Endodermal cell (in vitro differentiated cells): ENCODE results near the gene SOX8. TPM values are rescaled to one million over a fixed set of nuclear protein-coding genes. Genes with fewer than 3 reads are reported as not detected.

Experiments used
- DNase-seq: peaks from one replicate; pipeline ENCODE4 v3.0.0-alpha.2; 2017
- H3K27ac ChIP-seq: 2 replicates; pipeline ENCODE4 v1.5.1; 2013; ENCODE audit warnings: mild to moderate bottlenecking, low read depth, low read length, moderate library complexity
- H3K27me3 ChIP-seq: 2 replicates; pipeline ENCODE4 v1.6.1; 2013; ENCODE audit warnings: mild to moderate bottlenecking, low read length, moderate library complexity; ENCODE audit not compliant: insufficient read depth, control insufficient read depth, poor library complexity, severe bottlenecking
- H3K36me3 ChIP-seq: 2 replicates; pipeline ENCODE4 v1.7.0; 2013; ENCODE audit warnings: mild to moderate bottlenecking, low read length, moderate library complexity; ENCODE audit not compliant: control insufficient read depth, insufficient read depth
- H3K4me1 ChIP-seq: one replicate; pipeline ENCODE4 v1.7.0; 2013; ENCODE audit warnings: low read length; ENCODE audit not compliant: control insufficient read depth, insufficient read depth
- H3K4me3 ChIP-seq: 2 replicates; pipeline ENCODE4 v1.5.1; 2013; ENCODE audit warnings: mild to moderate bottlenecking, low read length, moderate library complexity
- H3K9ac ChIP-seq: 2 replicates; pipeline ENCODE4 v1.6.1; 2013; ENCODE audit warnings: mild to moderate bottlenecking, low read length, moderate library complexity; ENCODE audit not compliant: poor library complexity, severe bottlenecking; ENCODE audit errors: extremely low read depth
- H3K9me3 ChIP-seq: 2 replicates; pipeline ENCODE4 v1.6.1; 2013; ENCODE audit warnings: mild to moderate bottlenecking, low read length, moderate library complexity; ENCODE audit not compliant: control insufficient read depth
- H3K27ac Mint-ChIP-seq: 2 replicates; pipeline ENCODE4 v1.8.0; 2020; ENCODE audit warnings: mixed read lengths
- H3K27me3 Mint-ChIP-seq: 2 replicates; pipeline ENCODE4 v1.8.0; 2021; ENCODE audit warnings: mild to moderate bottlenecking, mixed read lengths; ENCODE audit not compliant: insufficient read depth
- H3K36me3 Mint-ChIP-seq: 2 replicates; pipeline ENCODE4 v1.8.0; 2020; ENCODE audit warnings: low read depth, mixed read lengths
- H3K4me1 Mint-ChIP-seq: 2 replicates; pipeline ENCODE4 v1.8.0; 2020; ENCODE audit warnings: mixed read lengths
- H3K4me3 Mint-ChIP-seq: 2 replicates; pipeline ENCODE4 v1.8.0; 2020; ENCODE audit warnings: mild to moderate bottlenecking, moderate library complexity, mixed read lengths
- H3K9me3 Mint-ChIP-seq: 2 replicates; pipeline ENCODE4 v1.8.0; 2020; ENCODE audit warnings: mild to moderate bottlenecking, mixed read lengths
- CTCF ChIP-seq: fragments of 200-600 bp; sonication (generic); conservative IDR thresholded peaks from 2 replicates; pipeline ENCODE4 v1.5.0; 2021; ENCODE audit warnings: antibody characterized with exemption, mild to moderate bottlenecking
- WGBS, 2 experiments: methylation state at CpG; one replicate each; pipeline versions ENCODE4 v1.1.5 to v1.1.7; 2013; ENCODE audit warnings: missing lambda C conversion rate in 2 of 2, mixed read lengths in 1 of 2; ENCODE audit not compliant: insufficient coverage in 1 of 2, insufficient read length in 1 of 2; 5-methylcytosine and 5-hydroxymethylcytosine counted together
- total RNA-seq, 2 donors: library from RNA; stranded (reverse); fragmentation: NEBNext Ultra II Directional in 1 of 2; extraction: Animal tissue kit (Norgen Biotek cat#: 25700) in 1 of 2; gene quantifications; 2 replicates in 1 of 2; 3 replicates in 1 of 2; pipeline ENCODE4 v1.2.1, GENCODE V29; 2021

SOX8 gene
- total RNA-seq, 2 donors from 2014 or later = 0.69 to 5.1 TPM

- WGBS, 2 experiments = 79 to 80% methylated on average over 1 to 3 of the region's 3 CpGs
- DNase-seq = no peak
- no peak for TF ChIP-seq CTCF
- Histone ChIP-seq H3K27ac (no peak overlapping the region), H3K27me3 (no peaks in the 10 kb centered on the region), H3K4me3 (no peak overlapping the region), H3K9ac (no peak overlapping the region), H3K4me1 (peaks cover 10% of the 10 kb centered on the region), H3K9me3 (peaks cover 7% of the 10 kb centered on the region), H3K36me3 (no peaks in the 10 kb centered on the region)
- Mint-ChIP-seq H3K36me3 (no peaks in the 10 kb centered on the region), H3K27me3 (peaks cover 9% of the 10 kb centered on the region), H3K4me3 (no peak overlapping the region), H3K27ac (no peak overlapping the region), H3K9me3 (no peaks in the 10 kb centered on the region), H3K4me1 (peaks cover 2% of the 10 kb centered on the region)
These were observed 12.2 kb downstream of the SOX8 start for GRCh38 chr16:993731-994130.

GRCh38 chr16:995087-995486 is 13.5 kb downstream of the SOX8 start:
- Histone ChIP-seq H3K36me3 (no peaks in the 10 kb centered on the region), H3K4me1 (peaks cover 10% of the 10 kb centered on the region), H3K27me3 (no peaks in the 10 kb centered on the region), H3K9me3 (peaks cover 7% of the 10 kb centered on the region), H3K27ac (no peak overlapping the region), H3K4me3 (no peak overlapping the region), H3K9ac (no peak overlapping the region)
- Mint-ChIP-seq H3K4me3 (no peak overlapping the region), H3K36me3 (no peaks in the 10 kb centered on the region), H3K27ac (no peak overlapping the region), H3K9me3 (no peaks in the 10 kb centered on the region), H3K27me3 (peaks cover 9% of the 10 kb centered on the region), H3K4me1 (peaks cover 2% of the 10 kb centered on the region)
- no peak for DNase-seq
- no peak for TF ChIP-seq CTCF
- WGBS, 2 experiments = 81% methylated on average over 3 of the region's 3 CpGs; no CpG with 5 or more reads in 1 of the 2 experiments

- Mint-ChIP-seq H3K36me3 (no peaks in the 10 kb centered on the region), H3K27me3 (peaks cover 9% of the 10 kb centered on the region), H3K4me3 (no peak overlapping the region), H3K27ac (no peak overlapping the region), H3K9me3 (no peaks in the 10 kb centered on the region), H3K4me1 (peaks cover 2% of the 10 kb centered on the region)
- peaks cover 10% of the 10 kb centered on the region for H3K4me1 ChIP-seq
- H3K9me3 ChIP-seq = peaks cover 7% of the 10 kb centered on the region
- H3K36me3 ChIP-seq = no peaks in the 10 kb centered on the region
- TF ChIP-seq CTCF = no peak
- H3K27me3 ChIP-seq = no peaks in the 10 kb centered on the region
- H3K4me3 ChIP-seq = no peak overlapping the region
- no peak overlapping the region for H3K9ac ChIP-seq
- DNase-seq = no peak
- WGBS, 2 experiments = 89 to 95% methylated on average over 3 of the region's 3 CpGs
- no peak overlapping the region for H3K27ac ChIP-seq
These were observed 14.2 kb downstream of the SOX8 start for GRCh38 chr16:995783-996182.
